ENCODE measurements around the gene TULP1. TPM values are rescaled to one million over a fixed set of nuclear protein-coding genes. Genes with fewer than 3 reads are reported as not detected.
A peak's percentile ranks its signal among the peaks of the same experiment; 100 is the strongest.

TULP1 gene
- total and polyA plus RNA-seq, 2 of the 13 experiments (the other 11 are each of a cell fraction or from before 2014, with no cell fraction given): not detected

DNA sequence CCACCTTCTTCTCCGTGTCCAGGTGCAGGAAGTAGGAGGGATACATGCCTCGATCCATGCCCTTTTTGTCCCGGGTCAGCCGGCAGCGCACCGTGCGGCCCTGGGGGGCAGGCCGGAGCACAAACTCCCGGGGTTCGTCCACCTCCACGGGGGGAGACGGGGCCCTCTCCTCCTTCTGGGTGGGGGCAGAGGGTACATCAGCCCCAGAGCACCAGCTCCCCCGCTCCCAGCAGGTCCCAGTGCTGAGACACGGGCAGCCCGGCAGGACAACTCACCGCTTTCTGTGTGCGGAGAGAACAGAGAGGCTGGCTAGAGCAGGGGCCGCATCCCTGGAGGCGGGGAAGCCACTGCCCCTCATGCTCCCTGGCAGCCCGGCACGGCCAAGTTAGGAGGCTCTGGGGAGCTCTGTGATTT lies 6.7 kb downstream of the TULP1 start (continued):
- TF ChIP-seq ETV5 (CRISPR knock-in tag; IDR thresholded peaks at IDR 0.05; ENCODE audit: borderline replicate concordance): peak; percentile 12; the same call in 1 of the 2 replicates
- no peak for TF ChIP-seq ZFAT (CRISPR knock-in tag; conservative IDR thresholded peaks at IDR 0.05)
- 0 out of 2 replicates have a peak, but pooled peaks have one; percentile 30 for TF ChIP-seq ZNF709 (CRISPR knock-in tag; IDR thresholded peaks at IDR 0.05)
- no peak for TF ChIP-seq ZNF547 (CRISPR knock-in tag; IDR thresholded peaks at IDR 0.05)
- no peak for TF ChIP-seq ZNF704 (CRISPR knock-in tag; IDR thresholded peaks at IDR 0.05; ENCODE audit: borderline replicate concordance)
- TF ChIP-seq ZFP36L1 (CRISPR knock-in tag; IDR thresholded peaks at IDR 0.05): 0 out of 2 replicates have a peak, but pooled peaks have one; percentile 39
- TF ChIP-seq RAD21 (CRISPR knock-in tag; IDR thresholded peaks at IDR 0.05): no peak
- 0 out of 2 replicates have a peak, but pooled peaks have one; percentile 23 for TF ChIP-seq RELA (CRISPR knock-in tag; IDR thresholded peaks at IDR 0.05)
- TF ChIP-seq GABPB1 (CRISPR knock-in tag; IDR thresholded peaks at IDR 0.05): peak; percentile 42; the same call in 1 of the 2 replicates
- TF ChIP-seq ZKSCAN1 (IDR thresholded peaks at IDR 0.05; ENCODE audit: low read length): no peak
- peak; percentile 73 for TF ChIP-seq ZNF883 (CRISPR knock-in tag; IDR thresholded peaks at IDR 0.05; ENCODE audit: not compliant biosample characterization)
- no peak for TF ChIP-seq ZNF333 (CRISPR knock-in tag; IDR thresholded peaks at IDR 0.05; ENCODE audit: borderline replicate concordance)
- TF ChIP-seq ZNF232 (CRISPR knock-in tag; IDR thresholded peaks at IDR 0.05; ENCODE audit: borderline replicate concordance): no peak
- no peak for TF ChIP-seq ZNF234 (CRISPR knock-in tag; conservative IDR thresholded peaks at IDR 0.05)
- TF ChIP-seq TCF7L2 (IDR thresholded peaks at IDR 0.05; ENCODE audit: low read depth, low read length): no peak
- TF ChIP-seq, protein P1, sequence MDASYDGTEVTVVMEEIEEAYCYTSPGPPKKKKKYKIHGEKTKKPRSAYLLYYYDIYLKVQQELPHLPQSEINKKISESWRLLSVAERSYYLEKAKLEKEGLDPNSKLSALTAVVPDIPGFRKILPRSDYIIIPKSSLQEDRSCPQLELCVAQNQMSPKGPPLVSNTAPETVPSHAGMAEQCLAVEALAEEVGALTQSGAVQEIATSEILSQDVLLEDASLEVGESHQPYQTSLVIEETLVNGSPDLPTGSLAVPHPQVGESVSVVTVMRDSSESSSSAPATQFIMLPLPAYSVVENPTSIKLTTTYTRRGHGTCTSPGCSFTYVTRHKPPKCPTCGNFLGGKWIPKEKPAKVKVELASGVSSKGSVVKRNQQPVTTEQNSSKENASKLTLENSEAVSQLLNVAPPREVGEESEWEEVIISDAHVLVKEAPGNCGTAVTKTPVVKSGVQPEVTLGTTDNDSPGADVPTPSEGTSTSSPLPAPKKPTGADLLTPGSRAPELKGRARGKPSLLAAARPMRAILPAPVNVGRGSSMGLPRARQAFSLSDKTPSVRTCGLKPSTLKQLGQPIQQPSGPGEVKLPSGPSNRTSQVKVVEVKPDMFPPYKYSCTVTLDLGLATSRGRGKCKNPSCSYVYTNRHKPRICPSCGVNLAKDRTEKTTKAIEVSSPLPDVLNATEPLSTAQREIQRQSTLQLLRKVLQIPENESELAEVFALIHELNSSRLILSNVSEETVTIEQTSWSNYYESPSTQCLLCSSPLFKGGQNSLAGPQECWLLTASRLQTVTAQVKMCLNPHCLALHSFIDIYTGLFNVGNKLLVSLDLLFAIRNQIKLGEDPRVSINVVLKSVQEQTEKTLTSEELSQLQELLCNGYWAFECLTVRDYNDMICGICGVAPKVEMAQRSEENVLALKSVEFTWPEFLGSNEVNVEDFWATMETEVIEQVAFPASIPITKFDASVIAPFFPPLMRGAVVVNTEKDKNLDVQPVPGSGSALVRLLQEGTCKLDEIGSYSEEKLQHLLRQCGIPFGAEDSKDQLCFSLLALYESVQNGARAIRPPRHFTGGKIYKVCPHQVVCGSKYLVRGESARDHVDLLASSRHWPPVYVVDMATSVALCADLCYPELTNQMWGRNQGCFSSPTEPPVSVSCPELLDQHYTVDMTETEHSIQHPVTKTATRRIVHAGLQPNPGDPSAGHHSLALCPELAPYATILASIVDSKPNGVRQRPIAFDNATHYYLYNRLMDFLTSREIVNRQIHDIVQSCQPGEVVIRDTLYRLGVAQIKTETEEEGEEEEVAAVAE (CRISPR knock-in tag; IDR thresholded peaks at IDR 0.05; ENCODE audit: borderline replicate concordance): no peak
- TF ChIP-seq, protein P2, sequence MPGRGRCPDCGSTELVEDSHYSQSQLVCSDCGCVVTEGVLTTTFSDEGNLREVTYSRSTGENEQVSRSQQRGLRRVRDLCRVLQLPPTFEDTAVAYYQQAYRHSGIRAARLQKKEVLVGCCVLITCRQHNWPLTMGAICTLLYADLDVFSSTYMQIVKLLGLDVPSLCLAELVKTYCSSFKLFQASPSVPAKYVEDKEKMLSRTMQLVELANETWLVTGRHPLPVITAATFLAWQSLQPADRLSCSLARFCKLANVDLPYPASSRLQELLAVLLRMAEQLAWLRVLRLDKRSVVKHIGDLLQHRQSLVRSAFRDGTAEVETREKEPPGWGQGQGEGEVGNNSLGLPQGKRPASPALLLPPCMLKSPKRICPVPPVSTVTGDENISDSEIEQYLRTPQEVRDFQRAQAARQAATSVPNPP (CRISPR knock-in tag; IDR thresholded peaks at IDR 0.05): no peak
- no peak for TF ChIP-seq HMG20A (CRISPR knock-in tag; IDR thresholded peaks at IDR 0.05; ENCODE audit: borderline replicate concordance)
- TF ChIP-seq ZFP62 (CRISPR knock-in tag; IDR thresholded peaks at IDR 0.05): no peak
- TF ChIP-seq, protein P3, sequence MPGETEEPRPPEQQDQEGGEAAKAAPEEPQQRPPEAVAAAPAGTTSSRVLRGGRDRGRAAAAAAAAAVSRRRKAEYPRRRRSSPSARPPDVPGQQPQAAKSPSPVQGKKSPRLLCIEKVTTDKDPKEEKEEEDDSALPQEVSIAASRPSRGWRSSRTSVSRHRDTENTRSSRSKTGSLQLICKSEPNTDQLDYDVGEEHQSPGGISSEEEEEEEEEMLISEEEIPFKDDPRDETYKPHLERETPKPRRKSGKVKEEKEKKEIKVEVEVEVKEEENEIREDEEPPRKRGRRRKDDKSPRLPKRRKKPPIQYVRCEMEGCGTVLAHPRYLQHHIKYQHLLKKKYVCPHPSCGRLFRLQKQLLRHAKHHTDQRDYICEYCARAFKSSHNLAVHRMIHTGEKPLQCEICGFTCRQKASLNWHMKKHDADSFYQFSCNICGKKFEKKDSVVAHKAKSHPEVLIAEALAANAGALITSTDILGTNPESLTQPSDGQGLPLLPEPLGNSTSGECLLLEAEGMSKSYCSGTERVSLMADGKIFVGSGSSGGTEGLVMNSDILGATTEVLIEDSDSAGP (CRISPR knock-in tag; IDR thresholded peaks at IDR 0.05; ENCODE audit: borderline replicate concordance): peak; percentile 16; the same call in 1 of the 2 replicates
- TF ChIP-seq ZFX (CRISPR knock-in tag; IDR thresholded peaks at IDR 0.05; ENCODE audit: low read depth): peak; percentile 31; the same call in 1 of the 2 replicates
- no peak for TF ChIP-seq ZNF33B (CRISPR knock-in tag; IDR thresholded peaks at IDR 0.05)
